ENCODE measurements around the gene FLYWCH2.
A peak's percentile ranks its signal among the peaks of the same experiment; 100 is the strongest.

FLYWCH2 gene

GRCh38 chr16:2882650-2883457 is at the start of gene FLYWCH2:
Gene FLYWCH2 (plus strand): TSS chr16:2883215. CDS start chr16:2896450, 13,235 bp downstream.
- DNase-seq (ENCODE audit: low read depth) = peak; percentile 98

GRCh38 chr16:2833776-2834175 is 49.2 kb upstream of the FLYWCH2 start:
- no peak for DNase-seq (ENCODE audit: low read depth)

- no peak for DNase-seq (ENCODE audit: low read depth)
Observed at GRCh38 chr16:2834968-2835367, 48.0 kb upstream of the FLYWCH2 start.

- peak; percentile 97 for DNase-seq (ENCODE audit: low read depth)
Observed at GRCh38 chr16:2835638-2836493, 47.1 kb upstream of the FLYWCH2 start.

- no peak for DNase-seq (ENCODE audit: low read depth)
Observed at GRCh38 chr16:2836646-2837508, 46.1 kb upstream of the FLYWCH2 start.

GRCh38 chr16:2838928-2839327 is 44.1 kb upstream of the FLYWCH2 start:
- peak; percentile 58 for DNase-seq (ENCODE audit: low read depth)

- no peak for DNase-seq (ENCODE audit: low read depth)
Observed at GRCh38 chr16:2839650-2840450, 43.2 kb upstream of the FLYWCH2 start.

GRCh38 chr16:2840914-2841313 is 42.1 kb upstream of the FLYWCH2 start:
- no peak for DNase-seq (ENCODE audit: low read depth)

GRCh38 chr16:2841606-2842339 is 41.2 kb upstream of the FLYWCH2 start:
- DNase-seq (ENCODE audit: low read depth) = no peak

- DNase-seq (ENCODE audit: low read depth) = no peak
Observed at GRCh38 chr16:2842340-2843000, 40.5 kb upstream of the FLYWCH2 start.

GRCh38 chr16:2843526-2843925 is 39.5 kb upstream of the FLYWCH2 start:
- no peak for DNase-seq (ENCODE audit: low read depth)

- no peak for DNase-seq (ENCODE audit: low read depth)
Observed at GRCh38 chr16:2845116-2845515, 37.9 kb upstream of the FLYWCH2 start.

GRCh38 chr16:2846511-2847310 is 36.3 kb upstream of the FLYWCH2 start:
- peak; percentile 38 for DNase-seq (ENCODE audit: low read depth)

GRCh38 chr16:2848933-2849725 is 33.9 kb upstream of the FLYWCH2 start:
- no peak for DNase-seq (ENCODE audit: low read depth)

- no peak for DNase-seq (ENCODE audit: low read depth)
Observed at GRCh38 chr16:2852003-2852730, 30.8 kb upstream of the FLYWCH2 start.

- no peak for DNase-seq (ENCODE audit: low read depth)
Observed at GRCh38 chr16:2852731-2853507, 30.1 kb upstream of the FLYWCH2 start.

All from GM04504 (cell line).